Endothelial cell of umbilical vein (primary cell): ENCODE data around the gene SNX30.

Source experiments
- CTCF ChIP-seq, 2 donors: IDR thresholded peaks; 1 replicate in 1 of 2; 2 replicates in 1 of 2; pipeline ENCODE4 v1.5.1; 2011; ENCODE audit warnings: low read length in 2 of 2, mild to moderate bottlenecking in 2 of 2, moderate library complexity in 2 of 2, control low read depth in 1 of 2, inconsistent platforms in 1 of 2, low read depth in 1 of 2; ENCODE audit not compliant: insufficient read depth in 1 of 2; ENCODE audit errors: extremely low read depth in 1 of 2
- EZH2 ChIP-seq: IDR thresholded peaks from 2 replicates; pipeline ENCODE4 v1.6.1; 2012; ENCODE audit warnings: borderline replicate concordance, low read depth, mild to moderate bottlenecking, moderate library complexity, low read length, inconsistent platforms; ENCODE audit not compliant: severe bottlenecking
- FOS ChIP-seq: IDR thresholded peaks from 2 replicates; pipeline ENCODE4 v1.6.1; 2011; ENCODE audit warnings: mild to moderate bottlenecking, low read length, moderate library complexity, borderline replicate concordance; ENCODE audit not compliant: insufficient read depth
- GATA2 ChIP-seq: IDR thresholded peaks from 2 replicates; pipeline ENCODE4 v1.7.0; 2011; ENCODE audit warnings: low read depth, mild to moderate bottlenecking, moderate library complexity, mixed read lengths, low read length; ENCODE audit not compliant: insufficient read length, insufficient read depth
- JUN ChIP-seq: IDR thresholded peaks from 2 replicates; pipeline ENCODE4 v1.6.1; 2011; ENCODE audit warnings: borderline replicate concordance, low read depth; ENCODE audit not compliant: insufficient read length, insufficient read depth
- MAX ChIP-seq: IDR thresholded peaks from 2 replicates; pipeline ENCODE4 v1.6.1; 2011; ENCODE audit not compliant: insufficient read depth, insufficient read length
- POLR2A ChIP-seq: IDR thresholded peaks from 2 replicates; pipeline ENCODE4 v1.6.1; 2012; ENCODE audit warnings: low read depth, mild to moderate bottlenecking, control low read depth, low read length
- POLR2AphosphoS5 ChIP-seq: IDR thresholded peaks from 2 replicates; pipeline ENCODE4 v1.6.1; 2012; ENCODE audit warnings: low read depth, mild to moderate bottlenecking, control low read depth, low read length, moderate library complexity; ENCODE audit not compliant: insufficient read depth

- no peak for TF ChIP-seq CTCF (IDR thresholded peaks at IDR 0.05; ENCODE audit: extremely low read depth in 1 of 2, insufficient read depth in 1 of 2, low read depth in 1 of 2, low read length in 2 of 2)
- no peak for TF ChIP-seq EZH2
- no peak for TF ChIP-seq POLR2A
- TF ChIP-seq GATA2: no peak
- TF ChIP-seq POLR2AphosphoS5: no peak
- TF ChIP-seq MAX: no peak
- no peak for TF ChIP-seq JUN
- no peak for TF ChIP-seq FOS
Measured at GRCh38 chr9:112887381-112887780, 136.8 kb downstream of the SNX30 start.
